Parathyroid adenoma (tissue), 2 donors: ENCODE results near the gene S100A13.

ENCODE experiments used
- H2AFZ ChIP-seq: fragments of 300-600 bp; sonication (generic); one replicate; pipeline ENCODE4 v1.7.0; 2017; ENCODE audit warnings: antibody characterized with exemption, mild to moderate bottlenecking
- H3K27ac ChIP-seq: fragments of 300-600 bp; sonication (generic); one replicate; pipeline ENCODE4 v1.7.0; 2017
- H3K27me3 ChIP-seq: fragments of 300-600 bp; sonication (generic); one replicate; pipeline ENCODE4 v1.7.0; 2017; ENCODE audit warnings: low read length; ENCODE audit not compliant: control insufficient read depth, insufficient read depth
- H3K36me3 ChIP-seq: fragments of 300-600 bp; sonication (generic); one replicate; pipeline ENCODE4 v1.7.0; 2017; ENCODE audit warnings: low read length; ENCODE audit not compliant: control insufficient read depth, insufficient read depth
- H3K4me1 ChIP-seq: fragments of 300-600 bp; sonication (generic); one replicate; pipeline ENCODE4 v1.7.0; 2017; ENCODE audit warnings: control low read depth
- H3K4me2 ChIP-seq: fragments of 300-600 bp; sonication (generic); one replicate; pipeline ENCODE4 v1.7.0; 2017; ENCODE audit warnings: low read length
- H3K4me3 ChIP-seq: fragments of 300-600 bp; sonication (generic); one replicate; pipeline ENCODE4 v1.7.0; 2017; ENCODE audit warnings: low read depth, low read length
- H3K79me2 ChIP-seq: fragments of 300-600 bp; sonication (generic); one replicate; pipeline ENCODE4 v1.7.0; 2017; ENCODE audit warnings: control low read depth
- H3K9ac ChIP-seq: fragments of 300-600 bp; sonication (generic); one replicate; pipeline ENCODE4 v1.7.0; 2017; ENCODE audit warnings: mild to moderate bottlenecking
- H3K9me3 ChIP-seq: fragments of 300-600 bp; sonication (generic); one replicate; pipeline ENCODE4 v1.7.0; 2017; ENCODE audit warnings: low read length; ENCODE audit not compliant: control insufficient read depth
- CTCF ChIP-seq: fragments of 300-600 bp; sonication (generic); IDR thresholded peaks from one replicate; pipeline ENCODE4 v1.7.0; 2017; ENCODE audit warnings: antibody characterized with exemption, mild to moderate bottlenecking
- donor health status: primary hyperparathyroidism.

Gene S100A13

GRCh38 chr1:153570874-153571273, 56.4 kb downstream of the S100A13 start:
- Histone ChIP-seq H3K4me3 (no peak overlapping the region), H2AFZ (no peak overlapping the region), H3K4me1 (no peaks in the 10 kb centered on the region), H3K27me3 (no peaks in the 10 kb centered on the region), H3K27ac (no peak overlapping the region), H3K9me3 (no peaks in the 10 kb centered on the region), H3K36me3 (no peaks in the 10 kb centered on the region), H3K79me2 (no peaks in the 10 kb centered on the region), H3K9ac (no peak overlapping the region), H3K4me2 (no peak overlapping the region)
- TF ChIP-seq CTCF = no peak

- Histone ChIP-seq H3K9me3 (no peaks in the 10 kb centered on the region), H3K36me3 (no peaks in the 10 kb centered on the region), H3K4me2 (no peak overlapping the region), H3K27ac (no peak overlapping the region), H2AFZ (no peak overlapping the region), H3K4me1 (no peaks in the 10 kb centered on the region), H3K79me2 (no peaks in the 10 kb centered on the region), H3K4me3 (no peak overlapping the region), H3K27me3 (no peaks in the 10 kb centered on the region), H3K9ac (no peak overlapping the region)
- TF ChIP-seq CTCF = no peak
These were observed 57.8 kb downstream of the S100A13 start for GRCh38 chr1:153569465-153569864.
